H1 (cell line): ENCODE measurements around the gene ARL3. TPM values are rescaled to one million over a fixed set of nuclear protein-coding genes. Genes with fewer than 3 reads are reported as not detected.

Experiments used
- CTCF ChIA-PET: fragments of 300-600 bp; sonication (Branson Sonifier 250); formaldehyde crosslinking; loops from one replicate; lab custom pipeline; 2021; ENCODE audit not compliant: partially characterized antibody; lab: Charles Lee
- POLR2A ChIA-PET: fragments of 300-600 bp; sonication (Branson Sonifier 250); formaldehyde crosslinking; loops from one replicate; lab custom pipeline; 2021; ENCODE audit warnings: inconsistent platforms; ENCODE audit not compliant: partially characterized antibody; lab: Charles Lee
- DNase-seq, 2 experiments: peaks; one replicate each; pipeline versions ENCODE4 v3.0.0 to v3.0.0-alpha.2; 2010 to 2022; ENCODE audit warnings: low spot score in 2 of 2, low read depth in 1 of 2, mixed read lengths in 1 of 2
- FAIRE-seq: peaks from 2 replicates; lab custom pipeline; 2011; peaks lifted over from hg19 to GRCh38; lab: Jason Lieb, UNC
- H2AFZ ChIP-seq: 2 replicates; pipeline ENCODE4 v1.8.1; 2012; ENCODE audit warnings: low read length, inconsistent platforms
- H2AK5ac ChIP-seq: 2 replicates; pipeline ENCODE4 v1.6.1; 2013; ENCODE audit warnings: low read depth, low read length
- H2BK120ac ChIP-seq: replicated peaks from 2 replicates; pipeline ENCODE3; 2013; ENCODE audit warnings: low read depth, low read length, inconsistent platforms
- H2BK12ac ChIP-seq: 2 replicates; pipeline ENCODE4 v1.6.1; 2013; ENCODE audit warnings: low read depth, low read length
- H2BK15ac ChIP-seq: 2 replicates; pipeline ENCODE4 v1.6.1; 2013; ENCODE audit warnings: low read length
- H2BK20ac ChIP-seq: 2 replicates; pipeline ENCODE4 v1.6.1; 2013; ENCODE audit warnings: low read length
- H2BK5ac ChIP-seq: 2 replicates; pipeline ENCODE4 v1.6.1; 2013; ENCODE audit warnings: low read depth, low read length
- H3K14ac ChIP-seq: 2 replicates; pipeline ENCODE4 v1.6.1; 2013; ENCODE audit warnings: inconsistent platforms; ENCODE audit not compliant: insufficient read length
- H3K18ac ChIP-seq: 2 replicates; pipeline ENCODE4 v1.6.1; 2013; ENCODE audit warnings: low read length; ENCODE audit errors: extremely low read depth
- H3K23ac ChIP-seq: 2 replicates; pipeline ENCODE4 v1.6.1; 2013; ENCODE audit warnings: inconsistent platforms; ENCODE audit not compliant: insufficient read length
- H3K23me2 ChIP-seq: 2 replicates; pipeline ENCODE4 v1.6.1; 2013; ENCODE audit warnings: low read depth, low read length
- H3K27ac ChIP-seq: 2 replicates; pipeline ENCODE4 v1.6.1; 2011; ENCODE audit warnings: low read depth, low read length, inconsistent platforms
- H3K27me3 ChIP-seq, 4 experiments: replicated peaks in 1 of 4; 1 replicate in 1 of 4; 2 replicates in 3 of 4; pipeline versions ENCODE4 v1.6.1 to v1.8.1; 2011 to 2013; ENCODE audit warnings: low read length in 3 of 4, mild to moderate bottlenecking in 3 of 4, inconsistent platforms in 2 of 4, mixed read lengths in 2 of 4, moderate library complexity in 1 of 4; ENCODE audit not compliant: control insufficient read depth in 3 of 4, insufficient read depth in 3 of 4; ENCODE audit errors: extremely low read depth in 1 of 4
- H3K36me3 ChIP-seq, 4 experiments: 2 replicates each; pipeline versions ENCODE4 v1.6.1 to v1.8.1; 2011 to 2013; ENCODE audit warnings: mild to moderate bottlenecking in 4 of 4, low read length in 3 of 4, moderate library complexity in 2 of 4, control low read depth in 1 of 4, inconsistent platforms in 1 of 4; ENCODE audit not compliant: insufficient read depth in 4 of 4, control insufficient read depth in 2 of 4
- H3K4ac ChIP-seq: replicated peaks from 2 replicates; pipeline ENCODE3; 2013; ENCODE audit warnings: low read length, low read depth, mixed read lengths, inconsistent platforms; ENCODE audit not compliant: insufficient read length
- H3K4me1 ChIP-seq, 4 experiments: replicated peaks in 1 of 4; 1 replicate in 1 of 4; 2 replicates in 3 of 4; pipeline versions ENCODE4 v1.6.1 to v1.8.1; 2011 to 2013; ENCODE audit warnings: low read length in 3 of 4, inconsistent platforms in 2 of 4, mixed read lengths in 1 of 4; ENCODE audit not compliant: insufficient read depth in 4 of 4, control insufficient read depth in 3 of 4
- H3K4me2 ChIP-seq, 2 experiments: 2 replicates each; pipeline versions ENCODE4 v1.6.1 to v1.8.1; 2011 to 2013; ENCODE audit warnings: low read depth in 2 of 2, low read length in 2 of 2, control low read depth in 1 of 2, inconsistent platforms in 1 of 2, mild to moderate bottlenecking in 1 of 2; ENCODE audit not compliant: insufficient read depth in 1 of 2
- H3K4me3 ChIP-seq, 4 experiments: fragments of 200-600, 300-600 bp in 1 of 4; sonication (generic), shearing (Covaris generic), sonication (Bioruptor Twin) in 1 of 4; 2 replicates each; pipeline versions ENCODE4 v1.5.1 to v1.8.1; 2011 to 2016; ENCODE audit warnings: low read length in 4 of 4, low read depth in 3 of 4, control low read depth in 2 of 4, inconsistent platforms in 2 of 4, mild to moderate bottlenecking in 2 of 4, mixed read lengths in 1 of 4, moderate library complexity in 1 of 4; ENCODE audit not compliant: insufficient read depth in 2 of 4; ENCODE audit errors: extremely low read depth in 1 of 4
- H3K56ac ChIP-seq: replicated peaks from 2 replicates; pipeline ENCODE3; 2013; ENCODE audit warnings: low read depth, mild to moderate bottlenecking, mixed read lengths, low read length, inconsistent platforms; ENCODE audit not compliant: insufficient read length
- H3K79me1 ChIP-seq: 2 replicates; pipeline ENCODE4 v1.6.1; 2013; ENCODE audit warnings: low read depth, low read length, control low read depth
- H3K79me2 ChIP-seq, 2 experiments: 2 replicates each; pipeline versions ENCODE4 v1.6.1 to v1.8.1; 2012 to 2013; ENCODE audit warnings: low read length in 2 of 2, mild to moderate bottlenecking in 2 of 2, inconsistent platforms in 1 of 2; ENCODE audit not compliant: insufficient read depth in 2 of 2, control insufficient read depth in 1 of 2
- H3K9ac ChIP-seq, 4 experiments: replicated peaks in 1 of 4; 1 replicate in 1 of 4; 2 replicates in 3 of 4; pipeline versions ENCODE4 v1.6.1 to v1.8.1; 2011 to 2013; ENCODE audit warnings: low read depth in 3 of 4, low read length in 3 of 4, control low read depth in 2 of 4, mild to moderate bottlenecking in 2 of 4, moderate library complexity in 2 of 4, inconsistent platforms in 1 of 4; ENCODE audit errors: extremely low read depth in 1 of 4
- H3K9me3 ChIP-seq, 2 experiments: 2 replicates each; pipeline versions ENCODE4 v1.6.1 to v1.8.1; 2012 to 2013; ENCODE audit warnings: mild to moderate bottlenecking in 2 of 2, moderate library complexity in 2 of 2, control low read depth in 1 of 2, inconsistent platforms in 1 of 2, low read depth in 1 of 2, low read length in 1 of 2, mixed read lengths in 1 of 2; ENCODE audit not compliant: insufficient read depth in 2 of 2
- H4K20me1 ChIP-seq, 2 experiments: replicated peaks in 1 of 2; 2 replicates each; pipeline versions ENCODE3 to v1.8.1; 2011 to 2013; ENCODE audit warnings: inconsistent platforms in 2 of 2, low read length in 2 of 2, mild to moderate bottlenecking in 1 of 2; ENCODE audit not compliant: insufficient read depth in 2 of 2, control insufficient read depth in 1 of 2
- H4K5ac ChIP-seq: 2 replicates; pipeline ENCODE4 v1.6.1; 2013; ENCODE audit warnings: low read length, low read depth, mixed read lengths, inconsistent platforms; ENCODE audit not compliant: insufficient read length
- H4K8ac ChIP-seq: 2 replicates; pipeline ENCODE4 v1.8.0; 2013; ENCODE audit warnings: mild to moderate bottlenecking, moderate library complexity, low read length, inconsistent platforms; ENCODE audit not compliant: insufficient read depth; ENCODE audit errors: extremely low read depth
- H4K91ac ChIP-seq: replicated peaks from 2 replicates; pipeline ENCODE3; 2013; ENCODE audit warnings: low read length, mixed read lengths, inconsistent platforms; ENCODE audit not compliant: insufficient read length
- BRCA1 ChIP-seq: IDR thresholded peaks from 2 replicates; pipeline ENCODE4 v1.6.1; 2012; ENCODE audit warnings: low read depth, low read length, improper control_type of control experiment
- EZH2 ChIP-seq: fragments of 200-600 bp; sonication (generic); IDR thresholded peaks from 2 replicates; pipeline ENCODE4 v1.7.1; 2012; ENCODE audit warnings: low read depth, mild to moderate bottlenecking, moderate library complexity, low read length, inconsistent platforms; ENCODE audit not compliant: severe bottlenecking
- NRF1 ChIP-seq: IDR thresholded peaks from 2 replicates; pipeline ENCODE4 v1.6.1; 2011; ENCODE audit warnings: mild to moderate bottlenecking, low read depth, low read length, improper control_type of control experiment
- PHF8 ChIP-seq: fragments of 200-600 bp; sonication (generic); conservative IDR thresholded peaks from 2 replicates; pipeline ENCODE4 v1.7.1; 2012; ENCODE audit warnings: low read depth, mild to moderate bottlenecking, inconsistent platforms, low read length, moderate library complexity
- POLR2A ChIP-seq, 2 experiments: IDR thresholded peaks; 1 replicate in 1 of 2; 2 replicates in 1 of 2; pipeline ENCODE4 v1.6.1; 2011; ENCODE audit warnings: low read depth in 2 of 2, low read length in 2 of 2, mild to moderate bottlenecking in 2 of 2; ENCODE audit errors: control extremely low read depth in 1 of 2
- TEAD4 ChIP-seq: IDR thresholded peaks from 2 replicates; pipeline ENCODE4 v1.6.1; 2012; ENCODE audit warnings: low read depth, low read length, inconsistent platforms, mixed read lengths
- WGBS, 2 experiments: shearing (Covaris generic) in 1 of 2; methylation state at CpG; one replicate each; pipeline versions ENCODE4 v1.1.6 to v1.1.7; 2013 to 2015; ENCODE audit warnings: low lambda C conversion rate in 2 of 2, mixed read lengths in 2 of 2, inconsistent platforms in 1 of 2, low coverage in 1 of 2, missing lambda C conversion rate in 1 of 2; ENCODE audit not compliant: insufficient replicate concordance in 2 of 2, insufficient coverage in 1 of 2, insufficient read length in 1 of 2; ENCODE audit errors: extremely low coverage in 1 of 2, missing lambda C conversion rate in 1 of 2; 5-methylcytosine and 5-hydroxymethylcytosine counted together
- polyA plus RNA-seq, 7 experiments: library from polyadenylated mRNA; depleted of rRNA in 3 of 7; stranded (reverse) in 5 of 7; unstranded in 2 of 7; fragments of >200 nt in 5 of 7; fragments of 200-250 nt in 2 of 7; gene quantifications; 1 replicate in 5 of 7; 2 replicates in 1 of 7; 4 replicates in 1 of 7; pipeline versions ENCODE4 v1.2.1 to v1.2.3, GENCODE V29; 2011 to 2013; ENCODE audit warnings: missing spikeins in 2 of 7, mixed read lengths in 2 of 7
- total RNA-seq: library from RNA; stranded (reverse); fragmentation: NEBNext Ultra II Directional; extraction: Animal tissue kit (Norgen Biotek cat#: 25700); gene quantifications from 2 replicates; pipeline ENCODE4 v1.2.1, GENCODE V29; 2021

Gene ARL3
- total and polyA plus RNA-seq, 2 of the 8 experiments (the other 6 are each of a cell fraction or from before 2014, with no cell fraction given), result 8.8 to 16.2 TPM

DNA sequence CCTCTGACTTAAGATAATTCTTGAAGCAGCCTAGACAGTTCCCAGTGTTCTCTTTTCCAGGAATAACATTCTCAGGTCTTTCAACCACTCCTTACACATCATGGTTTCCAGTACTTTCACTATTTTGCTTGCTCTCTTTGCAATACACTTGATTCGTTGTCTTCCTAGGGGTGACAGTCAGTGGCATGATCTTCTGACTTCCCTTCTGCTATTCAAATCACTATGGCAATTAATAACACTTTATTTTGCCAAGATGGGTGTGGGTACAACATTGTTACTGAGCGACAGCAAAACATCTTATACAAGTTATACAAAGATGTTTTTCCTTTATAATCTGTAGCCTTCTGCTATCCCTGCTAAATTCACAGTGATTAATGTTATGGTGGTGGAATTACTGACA is 15.3 kb downstream of the ARL3 start:
- H3K36me3 ChIP-seq, result peaks cover 0 to 16% (median 11%) of the 10 kb centered on the region in 4 experiments; a peak in 5 of 8 replicates
- 90% methylated on average over 2 of the region's 2 CpGs; no CpG with 5 or more reads in 1 of the 2 experiments for WGBS, 2 experiments

More for the DNA sequence above, 15.3 kb downstream of the ARL3 start:
- no peaks in the 10 kb centered on the region for H3K23me2 ChIP-seq
- H2AK5ac ChIP-seq, result no peak overlapping the region
- H3K4me3 ChIP-seq, result no peak overlapping the region
- no peak overlapping the region for H2BK12ac ChIP-seq
- H3K18ac ChIP-seq, result no peak overlapping the region
- no peaks in the 10 kb centered on the region for H4K20me1 ChIP-seq
- no peak overlapping the region for H3K56ac ChIP-seq
- TF ChIP-seq TEAD4 (no peak), PHF8 (no peak), POLR2A (IDR thresholded peaks at IDR 0.05; ENCODE audit: control extremely low read depth in 1 of 2, low read depth in 2 of 2, low read length in 2 of 2) (no peak), BRCA1 (no peak), NRF1 (no peak), EZH2 (no peak)
- ChIA-PET CTCF (interaction anchor here (1.0 to 2.6 kb wide), 3 partner anchors 11 to 20 kb away, joined by 3 to 7 read pairs (median 6); no protein-coding TSS in a partner anchor), POLR2A (no interaction called here)
- H2AFZ ChIP-seq, result no peak overlapping the region
- no peak overlapping the region for H2BK15ac ChIP-seq
- H3K14ac ChIP-seq, result no peak overlapping the region
- H3K4ac ChIP-seq, result no peak overlapping the region
- no peak overlapping the region for H3K27ac ChIP-seq
- H3K27me3 ChIP-seq, result no peaks in the 10 kb centered on the region
- H3K4me1 ChIP-seq, result no peaks in the 10 kb centered on the region
- FAIRE-seq, result no peak
- H4K91ac ChIP-seq, result no peak overlapping the region
- H3K9me3 ChIP-seq, result no peaks in the 10 kb centered on the region
- H3K79me2 ChIP-seq, result no peaks in the 10 kb centered on the region
- H3K9ac ChIP-seq, result no peak overlapping the region
- no peak overlapping the region for H2BK120ac ChIP-seq
- no peak overlapping the region for H4K5ac ChIP-seq
- H3K4me2 ChIP-seq, result no peak overlapping the region
- peaks cover 2% of the 10 kb centered on the region; the same call in 1 of the 2 replicates for H3K79me1 ChIP-seq
- no peak overlapping the region for H4K8ac ChIP-seq
- no peak overlapping the region for H2BK5ac ChIP-seq
- DNase-seq, result no peak
- no peak overlapping the region for H3K23ac ChIP-seq
- no peak overlapping the region for H2BK20ac ChIP-seq
